Gastroesophageal sphincter (tissue), 4 donors: ENCODE results near the gene TRIM8. TPM values are rescaled to one million over a fixed set of nuclear protein-coding genes. Genes with fewer than 3 reads are reported as not detected.
"Not testable (repeated sequence)": the region's sequence is repeated elsewhere in the genome, so short reads cannot be mapped to it uniquely, and the experiment has no call there.

Source experiments
- ATAC-seq: fragments of 150-250 bp; one replicate; pipeline ENCODE4 v1.9.1; 2016; ENCODE audit warnings: mild to moderate bottlenecking, moderate library complexity
- H3K27ac ChIP-seq, 4 donors: fragments of 200-600 bp; sonication (generic) in 3 of 4; 1 replicate in 3 of 4; 2 replicates in 1 of 4; pipeline ENCODE4 v1.5.1; 2016 to 2019
- H3K27me3 ChIP-seq: fragments of 200-600 bp; sonication (generic); one replicate; pipeline ENCODE4 v1.5.1; 2019
- H3K36me3 ChIP-seq, 2 donors: fragments of 200-600 bp; sonication (generic); one replicate each; pipeline ENCODE4 v1.5.1; 2019; ENCODE audit warnings: control low read depth in 1 of 2
- H3K4me1 ChIP-seq, 3 donors: fragments of 200-600 bp; sonication (generic); 1 replicate in 2 of 3; 2 replicates in 1 of 3; pipeline ENCODE4 v1.5.1; 2016 to 2019; ENCODE audit warnings: control low read depth in 2 of 3
- H3K4me3 ChIP-seq, 2 donors: fragments of 200-600 bp; sonication (generic); one replicate each; pipeline ENCODE4 v1.5.1; 2019; ENCODE audit warnings: mild to moderate bottlenecking in 1 of 2, moderate library complexity in 1 of 2
- H3K9me3 ChIP-seq, 3 donors: fragments of 200-600 bp; sonication (generic); one replicate each; pipeline ENCODE4 v1.5.1; 2017 to 2019; ENCODE audit warnings: control low read depth in 2 of 3
- CTCF ChIP-seq, 4 experiments: fragments of 200-600 bp in 2 of 4; fragments of 450-650 bp in 2 of 4; sonication (generic) in 1 of 4; IDR thresholded peaks; one replicate each; pipeline ENCODE4 v1.5.1; 2017 to 2019; ENCODE audit warnings: antibody characterized with exemption in 4 of 4, mild to moderate bottlenecking in 2 of 4, moderate library complexity in 2 of 4
- EP300 ChIP-seq: sonication (generic); formaldehyde crosslinking; IDR thresholded peaks from one replicate; pipeline ENCODE4 v1.6.1; 2017; ENCODE audit warnings: antibody characterized with exemption, mild to moderate bottlenecking
- POLR2A ChIP-seq, 2 donors: fragments of 450-650 bp; IDR thresholded peaks; one replicate each; pipeline ENCODE4 v1.6.1; 2017; ENCODE audit warnings: antibody characterized with exemption in 2 of 2, mild to moderate bottlenecking in 2 of 2, moderate library complexity in 1 of 2
- POLR2AphosphoS5 ChIP-seq: sonication (generic); formaldehyde crosslinking; IDR thresholded peaks from one replicate; pipeline ENCODE4 v1.6.1; 2017; ENCODE audit warnings: antibody characterized with exemption
- WGBS, 2 donors: methylation state at CpG; one replicate each; pipeline ENCODE4 v1.1.5; 2018; ENCODE audit warnings: low coverage in 1 of 2; 5-methylcytosine and 5-hydroxymethylcytosine counted together
- total RNA-seq, 4 donors: library from RNA; depleted of rRNA; stranded (reverse); fragments of >200 nt; gene quantifications; one replicate each; pipeline ENCODE4 v1.1.0, GENCODE V29; 2016

The TRIM8 gene
- total RNA-seq, 4 donors from 2014 or later = 96.7 to 171 (median 131) TPM

- Histone ChIP-seq H3K9me3 (no peaks in the 10 kb centered on the region), H3K4me3 (no peak overlapping the region), H3K27ac (no peak overlapping the region), H3K4me1 (peaks cover 0 to 7% (median 0%) of the 10 kb centered on the region in 3 donors), H3K36me3 (peaks cover 0 to 67% of the 10 kb centered on the region in 2 donors), H3K27me3 (no peaks in the 10 kb centered on the region)
- no peak for ATAC-seq
- TF ChIP-seq EP300 = no peak
- 88% methylated on average over 4 to 5 of the region's 5 CpGs for WGBS, 2 donors
Observed at GRCh38 chr10:102683736-102684135, 39.5 kb downstream of the TRIM8 start.

GRCh38 chr10:102691285-102692066 is 47.2 kb downstream of the TRIM8 start:
- no peak for TF ChIP-seq CTCF (IDR thresholded peaks at IDR 0.05)
- no peak for ATAC-seq
- 63 to 76% methylated on average over 6 to 8 of the region's 8 CpGs for WGBS, 2 donors
- peaks cover 0 to 76% of the 10 kb centered on the region in 2 donors for H3K36me3 ChIP-seq
- H3K27me3 ChIP-seq = no peaks in the 10 kb centered on the region
- H3K27ac ChIP-seq = no peak overlapping the region
- H3K4me3 ChIP-seq = no peak overlapping the region
- H3K4me1 ChIP-seq = no peaks in the 10 kb centered on the region
- no peaks in the 10 kb centered on the region for H3K9me3 ChIP-seq

GRCh38 chr10:102695401-102695800 is 51.1 kb downstream of the TRIM8 start:
- H3K27me3 ChIP-seq, H3K4me3 ChIP-seq, H3K9me3 ChIP-seq, H3K4me1 ChIP-seq, H3K27ac ChIP-seq, ATAC-seq: not testable (repeated sequence)
- 98 to 100% methylated on average over 6 to 10 of the region's 10 CpGs for WGBS, 2 donors
- peaks cover 0 to 77% of the 10 kb centered on the region in 2 donors for H3K36me3 ChIP-seq

GRCh38 chr10:102696736-102697135 is 52.5 kb downstream of the TRIM8 start:
- H3K9me3 ChIP-seq = no peaks in the 10 kb centered on the region
- no peak for TF ChIP-seq EP300
- TF ChIP-seq POLR2A (IDR thresholded peaks at IDR 0.05) = no peak
- TF ChIP-seq POLR2AphosphoS5 = no peak
- TF ChIP-seq CTCF (IDR thresholded peaks at IDR 0.05) = no peak
- no peaks in the 10 kb centered on the region for H3K27me3 ChIP-seq
- 97 to 100% methylated on average over 3 of the region's 3 CpGs for WGBS, 2 donors
- peaks cover 0 to 85% of the 10 kb centered on the region in 2 donors for H3K36me3 ChIP-seq
- no peak overlapping the region for H3K27ac ChIP-seq
- H3K4me3 ChIP-seq = no peak overlapping the region
- ATAC-seq = no peak
- H3K4me1 ChIP-seq = no peaks in the 10 kb centered on the region

- Histone ChIP-seq H3K36me3 (peaks cover 0 to 65% of the 10 kb centered on the region in 2 donors), H3K27ac (no peak overlapping the region), H3K4me1 (no peaks in the 10 kb centered on the region), H3K9me3 (no peaks in the 10 kb centered on the region), H3K4me3 (no peak overlapping the region), H3K27me3 (no peaks in the 10 kb centered on the region)
- no peak for TF ChIP-seq EP300
- no peak for TF ChIP-seq POLR2AphosphoS5
- TF ChIP-seq CTCF (IDR thresholded peaks at IDR 0.05) = no peak
- no peak for TF ChIP-seq POLR2A (IDR thresholded peaks at IDR 0.05)
- WGBS, 2 donors = 76 to 80% methylated on average over 2 of the region's 2 CpGs
- no peak for ATAC-seq
Observed at GRCh38 chr10:102698894-102699293, 54.6 kb downstream of the TRIM8 start.

- H3K27ac ChIP-seq = no peak overlapping the region
- no peak for ATAC-seq
- H3K27me3 ChIP-seq = no peaks in the 10 kb centered on the region
- peaks cover 0 to 8% (median 0%) of the 10 kb centered on the region in 3 donors for H3K4me1 ChIP-seq
- 61 to 79% methylated on average over 2 of the region's 3 CpGs for WGBS, 2 donors
- H3K9me3 ChIP-seq = no peaks in the 10 kb centered on the region
- peaks cover 0 to 53% of the 10 kb centered on the region in 2 donors for H3K36me3 ChIP-seq
- no peak overlapping the region for H3K4me3 ChIP-seq
- TF ChIP-seq CTCF (IDR thresholded peaks at IDR 0.05) (no peak), POLR2A (IDR thresholded peaks at IDR 0.05) (no peak), EP300 (no peak), POLR2AphosphoS5 (no peak)
Observed at GRCh38 chr10:102701272-102701671, 57.0 kb downstream of the TRIM8 start.
